SK-N-SH treated with all-trans-retinoic acid at 6 μM for 48 hours (cell line): Measurements from ENCODE around the gene THAP6.

Experiments used
- ATAC-seq: fragments of 200-7000 bp; cut with Tn5 transposase; 3 replicates; pipeline ENCODE4 v1.9.1; 2020; ENCODE audit warnings: mild to moderate bottlenecking, moderate library complexity
- ARNTL ChIP-seq: fragments of 450-650 bp; formaldehyde crosslinking; IDR thresholded peaks from 2 replicates; pipeline ENCODE4 v1.5.0; 2020; ENCODE audit warnings: low read depth, mild to moderate bottlenecking, moderate library complexity, borderline replicate concordance
- BACH2 ChIP-seq: fragments of 250-450 bp; sonication (Bioruptor Pico); IDR thresholded peaks from 2 replicates; pipeline ENCODE4 v1.9.0; 2021; ENCODE audit warnings: mild to moderate bottlenecking, borderline replicate concordance
- CREB5 ChIP-seq: fragments of 250-450 bp; sonication (Bioruptor Pico); IDR thresholded peaks from 2 replicates; pipeline ENCODE4 v1.5.1; 2020; ENCODE audit warnings: low read depth, mild to moderate bottlenecking, moderate library complexity
- CSDC2 ChIP-seq: fragments of 250-450 bp; sonication (Bioruptor Pico); IDR thresholded peaks from 2 replicates; pipeline ENCODE4 v1.5.0; 2020; ENCODE audit warnings: mild to moderate bottlenecking, moderate library complexity
- CSRNP3 ChIP-seq: fragments of 250-450 bp; sonication (Bioruptor Pico); IDR thresholded peaks from 2 replicates; pipeline ENCODE4 v1.5.1; 2021; ENCODE audit warnings: mild to moderate bottlenecking, moderate library complexity
- ESRRG ChIP-seq: fragments of 250-450 bp; sonication (Bioruptor Pico); IDR thresholded peaks from 2 replicates; pipeline ENCODE4 v1.6.1; 2021; ENCODE audit warnings: mild to moderate bottlenecking
- GLIS3 ChIP-seq: fragments of 250-450 bp; sonication (Bioruptor Pico); IDR thresholded peaks from 2 replicates; pipeline ENCODE4 v1.5.0; 2020; ENCODE audit warnings: mild to moderate bottlenecking, moderate library complexity
- ISL1 ChIP-seq: fragments of 250-450 bp; sonication (Bioruptor Pico); IDR thresholded peaks from 2 replicates; pipeline ENCODE4 v2.1.2; 2022; ENCODE audit warnings: mild to moderate bottlenecking, moderate library complexity
- OSR1 ChIP-seq: fragments of 250-450 bp; sonication (Bioruptor Pico); IDR thresholded peaks from 2 replicates; pipeline ENCODE4 v1.8.0; 2022; ENCODE audit warnings: moderate library complexity, mild to moderate bottlenecking, inconsistent platforms
- PATZ1 ChIP-seq: fragments of 250-450 bp; sonication (Bioruptor Pico); IDR thresholded peaks from 2 replicates; pipeline ENCODE4 v1.8.0; 2020; ENCODE audit warnings: mild to moderate bottlenecking, moderate library complexity, borderline replicate concordance
- POU6F1 ChIP-seq: fragments of 250-450 bp; sonication (Bioruptor Pico); IDR thresholded peaks from 2 replicates; pipeline ENCODE4 v1.8.0; 2021; ENCODE audit warnings: low read depth, mild to moderate bottlenecking, moderate library complexity, borderline replicate concordance
- PPARA ChIP-seq: fragments of 250-450 bp; sonication (Bioruptor Pico); IDR thresholded peaks from 2 replicates; pipeline ENCODE4 v1.5.0; 2020; ENCODE audit warnings: mild to moderate bottlenecking, borderline replicate concordance
- RARB ChIP-seq: fragments of 250-450 bp; sonication (Bioruptor Pico); IDR thresholded peaks from 2 replicates; pipeline ENCODE4 v1.8.0; 2021; ENCODE audit warnings: mild to moderate bottlenecking, moderate library complexity
- SNAI2 ChIP-seq: fragments of 250-450 bp; sonication (Bioruptor Pico); IDR thresholded peaks from 2 replicates; pipeline ENCODE4 v1.5.0; 2020; ENCODE audit warnings: mild to moderate bottlenecking, moderate library complexity
- TOX ChIP-seq: fragments of 250-450 bp; sonication (Bioruptor Pico); IDR thresholded peaks from 2 replicates; pipeline ENCODE4 v1.8.0; 2021; ENCODE audit warnings: mild to moderate bottlenecking, moderate library complexity, borderline replicate concordance
- TSHZ2 ChIP-seq: fragments of 250-450 bp; sonication (Bioruptor Pico); IDR thresholded peaks from 2 replicates; pipeline ENCODE4 v1.5.0; 2020; ENCODE audit warnings: mild to moderate bottlenecking, moderate library complexity
- ZC3H10 ChIP-seq: fragments of 250-450 bp; sonication (Bioruptor Pico); IDR thresholded peaks from 2 replicates; pipeline ENCODE4 v1.5.1; 2021; ENCODE audit warnings: mild to moderate bottlenecking, moderate library complexity
- ZFP3 ChIP-seq: fragments of 250-450 bp; sonication (Bioruptor Pico); IDR thresholded peaks from 2 replicates; pipeline ENCODE4 v1.5.0; 2020; ENCODE audit warnings: mild to moderate bottlenecking, moderate library complexity
- ZNF565 ChIP-seq: fragments of 450-650 bp; formaldehyde crosslinking; conservative IDR thresholded peaks from 2 replicates; pipeline ENCODE4 v1.5.0; 2020; ENCODE audit warnings: low read depth, mild to moderate bottlenecking, moderate library complexity

Gene THAP6

GRCh38 chr4:75477201-75477600 lies 37.1 kb upstream of the THAP6 start:
- no peak for TF ChIP-seq TSHZ2 (CRISPR knock-in tag)
- no peak for TF ChIP-seq BACH2 (CRISPR knock-in tag)
- TF ChIP-seq ZC3H10 = no peak
- TF ChIP-seq ZFP3 (CRISPR knock-in tag) = no peak
- no peak for TF ChIP-seq CSDC2 (CRISPR knock-in tag)
- no peak for TF ChIP-seq ARNTL (CRISPR knock-in tag)
- no peak for TF ChIP-seq GLIS3 (CRISPR knock-in tag)
- TF ChIP-seq PPARA (CRISPR knock-in tag) = no peak
- no peak for TF ChIP-seq CSRNP3 (CRISPR knock-in tag)
- no peak for TF ChIP-seq SNAI2 (CRISPR knock-in tag)
- no peak for TF ChIP-seq POU6F1 (CRISPR knock-in tag)
- TF ChIP-seq PATZ1 = no peak
- TF ChIP-seq TOX (CRISPR knock-in tag) = no peak
- TF ChIP-seq, all 23 proteins: peak for 0
- no peak for ATAC-seq

GRCh38 chr4:75484190-75484589 lies 30.1 kb upstream of the THAP6 start:
- TF ChIP-seq ZNF565 (CRISPR knock-in tag) (no peak), CSRNP3 (CRISPR knock-in tag) (no peak), TSHZ2 (CRISPR knock-in tag) (no peak), GLIS3 (CRISPR knock-in tag) (no peak)
- ATAC-seq = no peak

GRCh38 chr4:75490155-75490554 lies 24.1 kb upstream of the THAP6 start:
- ATAC-seq = peak; percentile 52; the same call in 1 of the 3 replicates
- TF ChIP-seq POU6F1 (CRISPR knock-in tag) (no peak), SNAI2 (CRISPR knock-in tag) (no peak), RARB (CRISPR knock-in tag) (no peak), ZNF565 (CRISPR knock-in tag) (no peak), GLIS3 (CRISPR knock-in tag) (no peak), CSRNP3 (CRISPR knock-in tag) (no peak), ESRRG (CRISPR knock-in tag) (no peak), CSDC2 (CRISPR knock-in tag) (no peak), OSR1 (CRISPR knock-in tag) (no peak), ISL1 (CRISPR knock-in tag) (no peak), CREB5 (CRISPR knock-in tag) (no peak)
